IPS DF 6.9 (cell line): ENCODE results near the gene GZMA.

Experiments used
- DNase-seq: peaks from one replicate; pipeline ENCODE4 v3.0.0-alpha.2; 2013; ENCODE audit warnings: low read depth, low spot score
- H3K27ac ChIP-seq: one replicate; pipeline ENCODE4 v1.5.1; 2013; ENCODE audit warnings: low read length, control low read depth
- H3K27me3 ChIP-seq: 2 replicates; pipeline ENCODE4 v1.6.1; 2013; ENCODE audit warnings: mild to moderate bottlenecking, low read length; ENCODE audit not compliant: control insufficient read depth, insufficient read depth
- H3K36me3 ChIP-seq: 2 replicates; pipeline ENCODE4 v1.6.1; 2013; ENCODE audit warnings: low read length; ENCODE audit not compliant: control insufficient read depth, insufficient read depth
- H3K4me1 ChIP-seq: 2 replicates; pipeline ENCODE4 v1.6.1; 2013; ENCODE audit warnings: low read length; ENCODE audit not compliant: control insufficient read depth, insufficient read depth
- H3K4me3 ChIP-seq: 2 replicates; pipeline ENCODE4 v1.5.1; 2013; ENCODE audit warnings: mild to moderate bottlenecking, low read length
- H3K9me3 ChIP-seq: 2 replicates; pipeline ENCODE4 v1.6.1; 2013; ENCODE audit warnings: low read length, inconsistent platforms; ENCODE audit not compliant: control insufficient read depth, insufficient read depth
- WGBS: extraction: QIAGEN DNeasy Blood & Tissue Kit; methylation state at CpG from one replicate; pipeline ENCODE4 v1.1.7; 2013; ENCODE audit warnings: mixed read lengths, missing lambda C conversion rate; ENCODE audit not compliant: insufficient read length, insufficient coverage; 5-methylcytosine and 5-hydroxymethylcytosine counted together

Gene GZMA

DNA sequence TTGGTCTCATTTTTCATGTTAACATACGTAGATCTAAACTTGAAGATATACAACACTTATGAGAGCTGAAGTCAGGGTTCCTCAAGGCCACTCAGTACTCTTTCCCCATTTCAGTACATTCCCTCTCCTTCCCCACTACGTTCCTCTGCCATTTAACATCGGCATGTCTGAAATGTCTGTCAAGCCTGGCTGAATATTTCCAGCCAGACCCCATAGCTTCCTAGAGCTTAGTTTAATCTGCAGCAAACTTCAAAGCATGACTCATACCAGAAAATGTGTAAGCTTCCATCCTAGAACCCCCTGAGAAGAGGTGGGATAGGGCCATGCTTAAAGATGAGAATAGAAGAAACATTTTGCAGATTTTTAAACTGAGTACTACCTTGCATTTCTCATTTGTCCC lies 6.2 kb downstream of the GZMA start:
- no peak overlapping the region for H3K4me3 ChIP-seq
- no peak overlapping the region for H3K27ac ChIP-seq
- no peak for DNase-seq
- H3K27me3 ChIP-seq, result no peaks in the 10 kb centered on the region
- no CpG with 5 or more reads among the region's 3 CpGs for WGBS
- H3K9me3 ChIP-seq, result no peaks in the 10 kb centered on the region
- H3K4me1 ChIP-seq, result no peaks in the 10 kb centered on the region
- no peaks in the 10 kb centered on the region for H3K36me3 ChIP-seq

- no peak overlapping the region for H3K4me3 ChIP-seq
- H3K36me3 ChIP-seq, result no peaks in the 10 kb centered on the region
- no peaks in the 10 kb centered on the region for H3K4me1 ChIP-seq
- H3K27me3 ChIP-seq, result no peaks in the 10 kb centered on the region
- no peak for DNase-seq
- H3K9me3 ChIP-seq, result no peaks in the 10 kb centered on the region
- WGBS, result no CpG with 5 or more reads among the region's 2 CpGs
- H3K27ac ChIP-seq, result no peak overlapping the region
These were observed 7.8 kb downstream of the GZMA start for GRCh38 chr5:55110217-55110616.

- no peak for DNase-seq
- Histone ChIP-seq H3K9me3 (no peaks in the 10 kb centered on the region), H3K4me3 (no peak overlapping the region), H3K4me1 (no peaks in the 10 kb centered on the region), H3K36me3 (no peaks in the 10 kb centered on the region), H3K27ac (no peak overlapping the region), H3K27me3 (no peaks in the 10 kb centered on the region)
These were observed 10.9 kb downstream of the GZMA start for GRCh38 chr5:55113327-55113726.

GRCh38 chr5:55114061-55114460 lies 11.6 kb downstream of the GZMA start:
- H3K36me3 ChIP-seq, result no peaks in the 10 kb centered on the region
- no peak overlapping the region for H3K4me3 ChIP-seq
- no CpG with 5 or more reads among the region's 3 CpGs for WGBS
- H3K9me3 ChIP-seq, result no peaks in the 10 kb centered on the region
- no peak overlapping the region for H3K27ac ChIP-seq
- H3K27me3 ChIP-seq, result no peaks in the 10 kb centered on the region
- DNase-seq, result no peak
- H3K4me1 ChIP-seq, result no peaks in the 10 kb centered on the region

- Histone ChIP-seq H3K27me3 (no peaks in the 10 kb centered on the region), H3K36me3 (no peaks in the 10 kb centered on the region), H3K4me1 (no peaks in the 10 kb centered on the region), H3K9me3 (no peaks in the 10 kb centered on the region), H3K27ac (no peak overlapping the region), H3K4me3 (no peak overlapping the region)
- DNase-seq, result no peak
- WGBS, result no CpG with 5 or more reads among the region's 3 CpGs
These were observed 20.9 kb downstream of the GZMA start for GRCh38 chr5:55123365-55123764.

- H3K36me3 ChIP-seq, result no peaks in the 10 kb centered on the region
- H3K27me3 ChIP-seq, result no peaks in the 10 kb centered on the region
- H3K9me3 ChIP-seq, result no peaks in the 10 kb centered on the region
- H3K4me1 ChIP-seq, result no peaks in the 10 kb centered on the region
- no peak for DNase-seq
- no peak overlapping the region for H3K4me3 ChIP-seq
- H3K27ac ChIP-seq, result no peak overlapping the region
- WGBS, result no CpG with 5 or more reads among the region's 5 CpGs
These were observed 31.7 kb downstream of the GZMA start for GRCh38 chr5:55134053-55134722.

DNA sequence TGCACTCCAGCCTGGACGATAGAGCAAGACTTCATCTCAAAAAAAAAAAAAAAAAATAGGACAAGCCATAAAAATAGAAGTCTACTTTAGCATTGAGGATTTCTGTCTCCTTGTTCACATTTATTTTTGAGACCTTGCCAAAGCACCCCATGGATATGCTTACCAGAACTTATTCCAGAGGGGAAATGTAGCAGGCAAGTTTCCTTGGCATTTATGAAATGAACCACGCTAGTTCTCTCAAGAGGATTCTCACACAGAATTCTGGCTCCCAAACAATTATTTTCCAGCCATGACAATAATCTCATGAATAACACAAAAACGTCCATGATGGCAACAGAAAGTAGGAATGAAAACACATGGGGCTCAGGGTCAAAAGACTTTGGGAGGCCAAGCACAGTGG lies 34.1 kb downstream of the GZMA start:
- H3K36me3 ChIP-seq, result no peaks in the 10 kb centered on the region
- H3K4me1 ChIP-seq, result no peaks in the 10 kb centered on the region
- no peaks in the 10 kb centered on the region for H3K9me3 ChIP-seq
- WGBS, result no CpG with 5 or more reads among the region's 3 CpGs
- no peak overlapping the region for H3K4me3 ChIP-seq
- no peak for DNase-seq
- no peaks in the 10 kb centered on the region for H3K27me3 ChIP-seq
- H3K27ac ChIP-seq, result no peak overlapping the region

- H3K27ac ChIP-seq, result no peak overlapping the region
- no peak for DNase-seq
- H3K9me3 ChIP-seq, result no peaks in the 10 kb centered on the region
- H3K27me3 ChIP-seq, result no peaks in the 10 kb centered on the region
- no peaks in the 10 kb centered on the region for H3K4me1 ChIP-seq
- WGBS, result no CpG with 5 or more reads among the region's 9 CpGs
- no peaks in the 10 kb centered on the region for H3K36me3 ChIP-seq
- H3K4me3 ChIP-seq, result no peak overlapping the region
These were observed 38.6 kb downstream of the GZMA start for GRCh38 chr5:55140908-55141665.

DNA sequence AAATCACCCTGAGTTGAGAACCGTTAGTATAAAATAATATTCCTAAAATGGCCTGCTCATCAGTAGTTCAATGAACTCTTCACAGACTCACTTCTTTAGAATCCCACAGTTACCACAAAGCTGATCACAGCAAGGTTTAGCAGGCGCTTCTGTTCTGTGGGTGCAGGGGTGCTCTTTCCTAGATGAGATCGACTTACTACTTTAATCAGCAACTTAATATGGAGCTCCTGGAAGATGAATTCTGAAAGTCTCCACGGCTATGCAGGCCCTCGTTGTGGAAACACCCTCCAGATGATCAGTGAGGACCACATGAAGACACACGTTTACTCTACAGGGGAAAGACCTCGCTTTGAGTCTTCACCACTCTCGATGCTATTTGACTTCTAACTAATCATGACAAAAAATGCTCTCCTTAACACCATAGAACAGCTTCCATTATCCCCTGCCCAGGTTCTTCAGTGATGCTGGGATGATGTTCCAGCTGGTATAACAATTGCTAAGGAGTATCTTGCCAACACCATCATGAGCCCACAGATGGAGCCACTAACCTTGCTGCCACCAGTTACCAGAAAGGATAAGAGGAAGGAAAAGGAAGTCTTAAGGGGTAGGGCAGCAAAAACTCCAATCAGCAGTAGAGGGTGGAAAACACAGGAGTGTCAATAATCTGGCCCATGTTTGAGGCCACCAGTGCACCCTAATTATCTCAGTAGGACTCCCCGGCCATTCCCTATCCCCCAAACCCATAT lies 39.7 kb downstream of the GZMA start:
- no peaks in the 10 kb centered on the region for H3K9me3 ChIP-seq
- WGBS, result no CpG with 5 or more reads among the region's 9 CpGs

GRCh38 chr5:55143624-55144023 lies 41.2 kb downstream of the GZMA start:
- Histone ChIP-seq H3K4me3 (no peak overlapping the region), H3K4me1 (no peaks in the 10 kb centered on the region), H3K27ac (no peak overlapping the region), H3K9me3 (no peaks in the 10 kb centered on the region), H3K27me3 (no peaks in the 10 kb centered on the region), H3K36me3 (no peaks in the 10 kb centered on the region)
- no CpG with 5 or more reads among the region's 4 CpGs for WGBS
- DNase-seq, result no peak

More for the DNA sequence above, 39.7 kb downstream of the GZMA start:
- Histone ChIP-seq H3K4me1 (no peaks in the 10 kb centered on the region), H3K27me3 (no peaks in the 10 kb centered on the region), H3K27ac (no peak overlapping the region), H3K36me3 (no peaks in the 10 kb centered on the region), H3K4me3 (no peak overlapping the region)
- DNase-seq, result no peak
